Cardiac muscle cell (in vitro differentiated cells and primary cell): ENCODE data around the gene CABLES2. TPM values are rescaled to one million over a fixed set of nuclear protein-coding genes. Genes with fewer than 3 reads are reported as not detected.

Experiments
- DNase-seq, 2 donors: peaks; one replicate each; pipeline versions ENCODE4 v3.0.0 to v3.0.0-alpha.2; 2010 to 2017; ENCODE audit warnings: low read depth in 1 of 2, low spot score in 1 of 2
- H3K27ac ChIP-seq: fragments of 200-600 bp; sonication (generic); 2 replicates; pipeline ENCODE4 v1.5.1; 2016
- H3K27me3 ChIP-seq: fragments of 200-600 bp; sonication (generic); 2 replicates; pipeline ENCODE4 v1.6.0; 2016; ENCODE audit warnings: control low read depth
- H3K36me3 ChIP-seq: fragments of 200-600 bp; sonication (generic); 2 replicates; pipeline ENCODE4 v1.5.1; 2016; ENCODE audit warnings: control low read depth
- H3K4me1 ChIP-seq: fragments of 200-600 bp; sonication (generic); 2 replicates; pipeline ENCODE4 v1.8.1; 2017; ENCODE audit warnings: low read depth, mild to moderate bottlenecking, mixed run types
- H3K4me3 ChIP-seq: fragments of 200-600 bp; sonication (generic); 2 replicates; pipeline ENCODE4 v1.5.1; 2016; ENCODE audit warnings: mild to moderate bottlenecking
- H3K9me3 ChIP-seq: fragments of 200-600 bp; sonication (generic); 2 replicates; pipeline ENCODE4 v1.5.1; 2017; ENCODE audit warnings: low read depth, mild to moderate bottlenecking, control low read depth
- CTCF ChIP-seq: IDR thresholded peaks from 2 replicates; pipeline ENCODE4 v1.5.1; 2012; ENCODE audit warnings: low read depth, mild to moderate bottlenecking, low read length
- polyA plus RNA-seq: library from polyadenylated mRNA; unstranded; fragments of >200 nt; fragmentation: Nextera tagmentation; extraction: Ambion mirVana; gene quantifications from 2 replicates; pipeline ENCODE4 v1.2.1, GENCODE V29; 2016
- total RNA-seq: library from RNA; depleted of rRNA; stranded (reverse); fragments of >200 nt; gene quantifications from 2 replicates; pipeline ENCODE4 v1.2.3, GENCODE V29; 2016

Gene CABLES2
- total and polyA plus RNA-seq, 2 experiments from 2014 or later = 17.9 to 21.4 TPM

GRCh38 chr20:62402456-62403150, 4.5 kb downstream of the CABLES2 start:
- H3K4me3 ChIP-seq = no peak overlapping the region
- H3K9me3 ChIP-seq = no peaks in the 10 kb centered on the region
- no peaks in the 10 kb centered on the region for H3K27me3 ChIP-seq
- H3K27ac ChIP-seq = no peak overlapping the region
- no peak for TF ChIP-seq CTCF
- no peaks in the 10 kb centered on the region for H3K36me3 ChIP-seq
- H3K4me1 ChIP-seq = peaks cover 14% of the 10 kb centered on the region
- DNase-seq = no peak

GRCh38 chr20:62401331-62401779, 5.7 kb downstream of the CABLES2 start:
- peaks cover 10% of the 10 kb centered on the region for H3K4me1 ChIP-seq
- TF ChIP-seq CTCF = peak; percentile 10
- peak in 1 of 2 donors; percentile 49 for DNase-seq

GRCh38 chr20:62400541-62400940, 6.5 kb downstream of the CABLES2 start:
- Histone ChIP-seq H3K9me3 (no peaks in the 10 kb centered on the region), H3K27me3 (no peaks in the 10 kb centered on the region), H3K27ac (no peak overlapping the region), H3K4me1 (peaks cover 2% of the 10 kb centered on the region), H3K36me3 (no peaks in the 10 kb centered on the region), H3K4me3 (no peak overlapping the region)
- TF ChIP-seq CTCF = no peak
- no peak for DNase-seq

More at GRCh38 chr20:62401331-62401779, 5.7 kb downstream of the CABLES2 start:
- Histone ChIP-seq H3K36me3 (no peaks in the 10 kb centered on the region), H3K27me3 (no peaks in the 10 kb centered on the region), H3K27ac (no peak overlapping the region), H3K4me3 (no peak overlapping the region), H3K9me3 (no peaks in the 10 kb centered on the region)

DNA sequence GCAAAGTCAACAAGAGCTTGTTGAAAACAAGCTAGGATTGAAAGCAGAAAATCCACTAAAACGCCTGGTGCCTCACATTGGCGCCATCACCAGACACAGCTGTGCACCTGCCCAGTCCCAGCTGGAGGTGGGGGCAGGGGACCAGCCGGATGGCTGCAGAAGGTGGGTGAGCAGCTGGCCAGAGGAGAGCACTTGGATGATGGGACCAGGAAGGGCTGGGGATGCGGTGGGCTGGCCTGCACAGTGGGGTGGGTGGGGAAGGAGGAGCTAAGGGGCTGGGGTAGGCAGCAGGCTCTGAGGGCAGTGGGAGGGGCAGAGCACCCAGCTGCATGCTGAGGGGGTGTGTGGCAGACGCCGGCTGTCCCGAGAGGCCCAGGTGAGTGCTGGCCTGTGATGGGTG, 7.1 kb downstream of the CABLES2 start:
- no peaks in the 10 kb centered on the region for H3K27me3 ChIP-seq
- no peaks in the 10 kb centered on the region for H3K9me3 ChIP-seq
- no peak for TF ChIP-seq CTCF
- no peaks in the 10 kb centered on the region for H3K36me3 ChIP-seq
- H3K4me1 ChIP-seq = no peaks in the 10 kb centered on the region
- no peak overlapping the region for H3K27ac ChIP-seq
- DNase-seq = no peak
- H3K4me3 ChIP-seq = no peak overlapping the region

DNA sequence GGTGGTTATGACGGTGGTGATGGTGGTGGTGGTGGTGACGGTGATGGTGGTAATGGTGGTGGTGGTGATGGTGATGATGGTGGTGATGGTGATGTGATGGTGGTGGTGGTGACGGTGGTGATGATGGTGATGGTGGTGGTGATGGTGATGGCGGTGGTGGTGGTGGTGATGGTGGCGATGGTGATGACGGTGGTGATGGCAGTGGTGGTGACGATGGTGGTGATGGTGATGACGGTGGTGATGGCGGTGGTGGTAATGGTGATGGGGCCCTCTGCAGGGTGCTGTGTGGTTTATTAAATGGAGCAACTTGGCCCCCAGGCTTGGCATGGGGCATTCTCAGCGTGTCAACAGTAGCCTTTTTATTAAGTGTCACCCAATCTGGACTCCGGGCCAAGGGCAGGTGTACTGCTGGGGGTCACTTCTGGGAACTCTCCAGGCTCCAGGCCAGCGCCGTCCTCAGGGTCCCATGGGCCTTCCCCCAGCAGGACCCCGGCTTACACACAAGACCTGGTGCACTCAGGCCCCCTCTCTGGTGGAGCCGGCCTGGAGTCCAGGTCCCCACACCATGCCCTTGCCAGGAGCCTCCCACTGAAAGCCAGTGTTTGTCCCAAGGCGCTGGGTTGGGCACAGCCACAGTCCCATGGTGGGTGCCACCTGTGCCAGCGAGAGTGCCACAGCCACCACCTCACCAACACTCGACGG, 8.8 kb downstream of the CABLES2 start:
- no peak for TF ChIP-seq CTCF
- Histone ChIP-seq H3K4me1 (no peaks in the 10 kb centered on the region), H3K27ac (no peak overlapping the region), H3K9me3 (no peaks in the 10 kb centered on the region), H3K27me3 (no peaks in the 10 kb centered on the region), H3K4me3 (no peak overlapping the region), H3K36me3 (no peaks in the 10 kb centered on the region)
- no peak for DNase-seq
